Loucy (cell line): Measurements from ENCODE around the gene TSSK6.

Experiments
- H2AFZ ChIP-seq: fragments of 200-600 bp; sonication (generic); 2 replicates; pipeline ENCODE4 v1.6.0; 2016; ENCODE audit warnings: antibody characterized with exemption, mild to moderate bottlenecking, low read length, moderate library complexity
- H3F3A ChIP-seq: fragments of 200-600 bp; 2 replicates; pipeline ENCODE4 v1.6.0; 2016; ENCODE audit warnings: antibody characterized with exemption, low read depth, mild to moderate bottlenecking
- H3K27me3 ChIP-seq: fragments of 200-600 bp; sonication (generic); 2 replicates; pipeline ENCODE4 v1.6.1; 2014; ENCODE audit warnings: low read length, mild to moderate bottlenecking; ENCODE audit not compliant: insufficient read depth, poor library complexity, severe bottlenecking
- H3K36me3 ChIP-seq: fragments of 200-600 bp; sonication (generic); 2 replicates; pipeline ENCODE4 v1.6.1; 2016; ENCODE audit warnings: low read length; ENCODE audit not compliant: insufficient read depth
- H3K4me1 ChIP-seq: fragments of 200-600 bp; sonication (generic); 2 replicates; pipeline ENCODE4 v1.5.1; 2014; ENCODE audit warnings: low read length, mild to moderate bottlenecking; ENCODE audit not compliant: insufficient read depth, poor library complexity, severe bottlenecking
- H3K4me2 ChIP-seq: fragments of 200-600 bp; sonication (generic); 2 replicates; pipeline ENCODE4 v1.6.0; 2014; ENCODE audit warnings: antibody characterized with exemption, low read length, low read depth, mild to moderate bottlenecking; ENCODE audit not compliant: poor library complexity, severe bottlenecking
- H3K4me3 ChIP-seq: fragments of 200-600 bp; sonication (generic); 2 replicates; pipeline ENCODE4 v1.5.1; 2014; ENCODE audit warnings: low read length, mild to moderate bottlenecking, mixed read lengths; ENCODE audit not compliant: poor library complexity, severe bottlenecking
- H3K79me2 ChIP-seq: fragments of 200-600 bp; sonication (generic); 2 replicates; pipeline ENCODE4 v1.6.1; 2014; ENCODE audit warnings: low read length; ENCODE audit not compliant: insufficient read depth
- H3K9ac ChIP-seq: fragments of 200-600 bp; sonication (generic); 2 replicates; pipeline ENCODE4 v1.6.0; 2014; ENCODE audit warnings: mild to moderate bottlenecking, low read depth, low read length, moderate library complexity; ENCODE audit not compliant: poor library complexity, severe bottlenecking
- H3K9me2 ChIP-seq: fragments of 200-600 bp; sonication (generic); replicated peaks from 2 replicates; pipeline ENCODE4 v1.6.1; 2016; ENCODE audit warnings: low read depth, low read length, mixed read lengths
- H3K9me3 ChIP-seq: fragments of 200-600 bp; sonication (generic); 2 replicates; pipeline ENCODE4 v1.6.1; 2014; ENCODE audit warnings: mild to moderate bottlenecking, antibody characterized with exemption, low read length, low read depth; ENCODE audit not compliant: insufficient read depth
- H4K20me1 ChIP-seq: fragments of 200-600 bp; sonication (generic); 2 replicates; pipeline ENCODE4 v1.6.0; 2014; ENCODE audit warnings: antibody characterized with exemption, low read length, mild to moderate bottlenecking; ENCODE audit not compliant: insufficient read depth, poor library complexity, severe bottlenecking
- CTCF ChIP-seq: fragments of 200-600 bp; sonication (generic); conservative IDR thresholded peaks from 2 replicates; pipeline ENCODE4 v1.5.1; 2014; ENCODE audit warnings: mild to moderate bottlenecking, antibody characterized with exemption, low read length
- EZH2phosphoT487 ChIP-seq: fragments of 200-600 bp; IDR thresholded peaks from 2 replicates; pipeline ENCODE4 v1.6.1; 2018; ENCODE audit warnings: antibody characterized with exemption, mild to moderate bottlenecking, moderate library complexity, borderline replicate concordance

Gene TSSK6

DNA sequence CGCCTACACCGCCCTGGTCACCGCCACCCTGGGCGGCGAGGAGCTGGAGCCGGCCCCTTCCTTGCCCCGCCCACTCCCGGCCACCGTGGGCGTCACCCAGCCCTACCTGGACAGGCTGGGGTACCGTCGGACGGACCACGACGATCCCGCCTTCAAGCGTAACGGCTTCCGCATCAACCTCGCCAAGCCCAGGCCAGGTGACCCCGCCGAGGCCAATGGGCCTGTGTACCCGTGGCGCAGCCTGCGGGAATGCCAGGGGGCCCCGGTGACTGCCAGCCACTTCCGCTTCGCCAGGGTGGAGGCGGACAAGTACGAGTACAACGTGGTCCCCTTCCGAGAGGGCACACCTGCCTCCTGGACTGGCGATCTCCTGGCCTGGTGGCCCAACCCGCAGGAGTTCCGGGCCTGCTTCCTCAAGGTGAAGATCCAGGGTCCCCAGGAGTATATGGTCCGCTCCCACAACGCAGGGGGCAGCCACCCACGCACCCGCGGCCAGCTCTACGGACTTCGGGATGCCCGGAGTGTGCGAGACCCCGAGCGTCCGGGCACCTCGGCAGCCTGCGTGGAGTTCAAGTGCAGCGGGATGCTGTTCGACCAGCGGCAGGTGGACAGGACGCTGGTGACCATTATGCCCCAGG is 29.7 kb upstream of the TSSK6 start:
- H2AFZ ChIP-seq = no peak overlapping the region
- no peak overlapping the region for H3K4me2 ChIP-seq
- no peaks in the 10 kb centered on the region for H3K36me3 ChIP-seq
- H3F3A ChIP-seq = no peaks in the 10 kb centered on the region
- no peak overlapping the region for H3K4me3 ChIP-seq
- H3K9me2 ChIP-seq = no peaks in the 10 kb centered on the region
- no peaks in the 10 kb centered on the region for H3K4me1 ChIP-seq
- H3K9me3 ChIP-seq = no peaks in the 10 kb centered on the region
- H4K20me1 ChIP-seq = no peaks in the 10 kb centered on the region
- H3K79me2 ChIP-seq = no peaks in the 10 kb centered on the region
- no peak overlapping the region for H3K9ac ChIP-seq
- H3K27me3 ChIP-seq = no peaks in the 10 kb centered on the region
- TF ChIP-seq EZH2phosphoT487 = no peak
- no peak for TF ChIP-seq CTCF

DNA sequence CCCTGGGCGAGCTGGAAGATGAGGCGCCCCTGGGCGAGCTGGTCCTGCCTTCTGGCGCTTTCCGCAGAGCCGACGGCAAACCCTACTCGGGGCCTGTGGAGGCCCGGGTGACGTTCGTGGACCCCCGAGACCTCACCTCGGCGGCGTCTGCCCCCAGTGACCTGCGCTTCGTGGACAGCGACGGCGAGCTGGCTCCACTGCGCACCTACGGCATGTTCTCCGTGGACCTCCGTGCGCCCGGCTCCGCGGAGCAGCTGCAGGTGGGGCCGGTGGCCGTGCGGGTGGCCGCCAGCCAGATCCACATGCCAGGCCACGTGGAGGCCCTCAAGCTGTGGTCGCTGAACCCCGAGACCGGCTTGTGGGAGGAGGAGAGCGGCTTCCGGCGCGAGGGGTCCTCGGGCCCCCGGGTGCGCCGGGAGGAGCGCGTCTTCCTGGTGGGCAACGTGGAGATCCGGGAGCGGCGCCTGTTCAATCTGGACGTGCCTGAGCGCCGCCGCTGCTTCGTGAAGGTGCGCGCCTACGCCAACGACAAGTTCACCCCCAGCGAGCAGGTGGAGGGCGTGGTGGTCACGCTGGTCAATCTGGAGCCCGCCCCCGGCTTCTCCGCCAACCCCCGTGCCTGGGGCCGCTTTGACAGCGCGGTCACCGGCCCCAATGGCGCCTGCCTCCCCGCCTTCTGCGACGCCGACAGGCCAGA is 29.1 kb upstream of the TSSK6 start:
- Histone ChIP-seq H3K4me1 (no peaks in the 10 kb centered on the region), H3K9ac (no peak overlapping the region), H3K27me3 (no peaks in the 10 kb centered on the region), H4K20me1 (no peaks in the 10 kb centered on the region), H3K9me3 (no peaks in the 10 kb centered on the region), H3K9me2 (no peaks in the 10 kb centered on the region), H3F3A (no peaks in the 10 kb centered on the region), H3K4me3 (no peak overlapping the region), H3K36me3 (no peaks in the 10 kb centered on the region), H2AFZ (no peak overlapping the region), H3K4me2 (no peak overlapping the region), H3K79me2 (no peaks in the 10 kb centered on the region)
- TF ChIP-seq CTCF = no peak
- no peak for TF ChIP-seq EZH2phosphoT487

GRCh38 chr19:19543640-19544039 is 28.3 kb upstream of the TSSK6 start:
- no peaks in the 10 kb centered on the region for H3K79me2 ChIP-seq
- H3K4me1 ChIP-seq = no peaks in the 10 kb centered on the region
- no peaks in the 10 kb centered on the region for H3K36me3 ChIP-seq
- no peak overlapping the region for H3K4me3 ChIP-seq
- no peaks in the 10 kb centered on the region for H3K27me3 ChIP-seq
- no peak overlapping the region for H2AFZ ChIP-seq
- H4K20me1 ChIP-seq = no peaks in the 10 kb centered on the region
- TF ChIP-seq EZH2phosphoT487 (no peak), CTCF (no peak)
- H3K9ac ChIP-seq = no peak overlapping the region
- no peaks in the 10 kb centered on the region for H3F3A ChIP-seq
- no peaks in the 10 kb centered on the region for H3K9me3 ChIP-seq
- H3K4me2 ChIP-seq = no peak overlapping the region
- no peaks in the 10 kb centered on the region for H3K9me2 ChIP-seq
